AG04449 (cell line): Measurements from ENCODE around the gene DYRK1B.

Experiments used
- CTCF ChIA-PET: fragments of 350-600 bp; formaldehyde crosslinking; extraction: SDS; loops from one replicate; lab custom pipeline; 2021; ENCODE audit warnings: antibody characterized with exemption; lab: Yijun Ruan, JAX
- POLR2A ChIA-PET: fragments of 400-600, 350-600 bp; formaldehyde crosslinking; extraction: SDS; loops from one replicate; lab custom pipeline; 2020; ENCODE audit warnings: antibody characterized with exemption, inconsistent platforms; lab: Yijun Ruan, JAX
- DNase-seq: peaks from one replicate; pipeline ENCODE4 v3.0.0-alpha.2; 2010; ENCODE audit warnings: low read depth, low spot score
- H3K4me3 ChIP-seq: 2 replicates; pipeline ENCODE4 v1.5.1; 2011; ENCODE audit warnings: low read depth, mild to moderate bottlenecking, control low read depth, low read length
- TF ChIP-seq, protein P1 (sequence below): IDR thresholded peaks from one replicate; pipeline ENCODE4 v1.5.1; 2011; ENCODE audit warnings: mild to moderate bottlenecking, moderate library complexity, low read length, control low read depth, inconsistent platforms; ENCODE audit not compliant: insufficient read depth; ENCODE audit errors: missing control alignments

The DYRK1B gene

DNA sequence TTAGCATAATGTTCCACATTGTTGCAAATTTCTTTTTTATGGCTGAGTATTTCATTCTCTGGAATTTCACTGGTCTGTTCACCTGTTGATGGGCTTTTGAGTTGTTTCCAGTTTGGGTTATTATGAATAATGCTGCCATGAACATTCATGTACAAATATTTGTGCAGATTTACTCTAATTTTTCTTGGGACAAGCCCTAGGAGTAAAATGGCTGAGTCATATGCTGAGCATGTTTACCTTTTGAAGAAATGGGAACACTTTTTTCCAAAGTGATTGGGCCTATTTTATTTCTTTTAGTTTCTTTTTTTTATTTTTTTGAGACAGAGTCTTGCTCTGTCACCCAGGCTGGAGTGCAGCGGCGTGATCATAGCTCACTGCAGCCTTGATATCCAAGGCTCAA, 16.9 kb upstream of the DYRK1B start:
- TF ChIP-seq, protein P1, sequence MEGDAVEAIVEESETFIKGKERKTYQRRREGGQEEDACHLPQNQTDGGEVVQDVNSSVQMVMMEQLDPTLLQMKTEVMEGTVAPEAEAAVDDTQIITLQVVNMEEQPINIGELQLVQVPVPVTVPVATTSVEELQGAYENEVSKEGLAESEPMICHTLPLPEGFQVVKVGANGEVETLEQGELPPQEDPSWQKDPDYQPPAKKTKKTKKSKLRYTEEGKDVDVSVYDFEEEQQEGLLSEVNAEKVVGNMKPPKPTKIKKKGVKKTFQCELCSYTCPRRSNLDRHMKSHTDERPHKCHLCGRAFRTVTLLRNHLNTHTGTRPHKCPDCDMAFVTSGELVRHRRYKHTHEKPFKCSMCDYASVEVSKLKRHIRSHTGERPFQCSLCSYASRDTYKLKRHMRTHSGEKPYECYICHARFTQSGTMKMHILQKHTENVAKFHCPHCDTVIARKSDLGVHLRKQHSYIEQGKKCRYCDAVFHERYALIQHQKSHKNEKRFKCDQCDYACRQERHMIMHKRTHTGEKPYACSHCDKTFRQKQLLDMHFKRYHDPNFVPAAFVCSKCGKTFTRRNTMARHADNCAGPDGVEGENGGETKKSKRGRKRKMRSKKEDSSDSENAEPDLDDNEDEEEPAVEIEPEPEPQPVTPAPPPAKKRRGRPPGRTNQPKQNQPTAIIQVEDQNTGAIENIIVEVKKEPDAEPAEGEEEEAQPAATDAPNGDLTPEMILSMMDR, result no peak
- no peak for DNase-seq
- ChIA-PET POLR2A (no interaction called here), CTCF (no interaction called here)
- no peak overlapping the region for H3K4me3 ChIP-seq

GRCh38 chr19:39848392-39848791, 14.4 kb upstream of the DYRK1B start:
- CTCF ChIA-PET, result interaction anchor here (1.3 to 8.7 kb wide), 2 partner anchors 55 to 81 kb away, joined by 3 to 124 read pairs; no protein-coding TSS in a partner anchor
- H3K4me3 ChIP-seq, result no peak overlapping the region

GRCh38 chr19:39847525-39847924, 13.6 kb upstream of the DYRK1B start:
- TF ChIP-seq, protein P1, result no peak
- no peak for DNase-seq
- no peak overlapping the region for H3K4me3 ChIP-seq
- ChIA-PET POLR2A (interaction anchor here (2.3 kb wide), 1 partner anchor 123 kb away, joined by 9 read pairs; the partner anchor contains the start of gene PSMC4), CTCF (interaction anchor here (1.1 to 8.7 kb wide), 4 partner anchors 12 to 123 kb away, joined by 3 to 124 read pairs (median 22); partner anchors contain the start of gene PSMC4)

More at GRCh38 chr19:39848392-39848791, 14.4 kb upstream of the DYRK1B start:
- no peak for DNase-seq
- TF ChIP-seq, protein P1, result no peak
- POLR2A ChIA-PET, result no interaction called here

GRCh38 chr19:39846678-39847486, 12.9 kb upstream of the DYRK1B start:
- TF ChIP-seq, protein P1, result no peak
- peak overlapping the region; percentile 90 for H3K4me3 ChIP-seq
- CTCF ChIA-PET, result interaction anchor here (1.1 to 8.7 kb wide), 5 partner anchors 11 to 124 kb away, joined by 3 to 124 read pairs (median 37); partner anchors contain the start of gene PSMC4
- POLR2A ChIA-PET, result interaction anchor here (2.3 kb wide), 1 partner anchor 124 kb away, joined by 9 read pairs; the partner anchor contains the start of gene PSMC4
- no peak for DNase-seq

DNA sequence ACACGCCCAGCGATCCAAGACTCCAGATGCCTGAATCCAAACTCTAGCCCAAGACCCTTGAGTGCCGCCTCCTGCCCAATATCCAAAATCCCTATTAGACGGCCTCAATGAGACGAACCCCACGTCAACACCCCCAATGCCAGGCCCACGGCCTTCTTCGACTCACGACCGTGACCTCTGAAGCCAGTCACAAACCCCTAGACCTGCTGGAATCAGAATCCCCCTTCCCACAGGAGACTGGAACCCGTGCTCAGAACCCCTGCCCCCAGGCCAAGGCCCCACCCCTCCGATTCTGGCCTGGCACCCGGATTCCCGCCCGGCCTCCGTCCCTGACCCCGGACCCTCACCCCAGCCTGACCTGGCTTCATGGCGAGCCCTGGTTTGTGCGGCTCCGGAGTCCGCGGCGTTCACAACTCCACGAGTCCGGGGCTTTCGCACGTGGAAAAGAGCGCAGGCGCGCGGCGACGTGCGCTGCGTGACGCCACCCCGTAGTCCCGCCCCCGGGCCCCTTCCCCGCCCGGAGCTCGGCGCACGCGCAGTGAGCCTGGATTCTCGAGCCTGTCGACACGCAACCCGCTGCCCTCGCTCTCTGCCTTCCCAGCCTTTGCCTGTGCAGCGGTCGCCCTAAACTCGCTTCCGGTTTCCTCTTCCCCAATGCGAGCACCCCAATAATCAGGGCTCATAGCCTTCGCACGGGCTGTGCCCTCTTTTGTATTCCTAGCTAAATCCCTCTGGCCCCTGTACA, 12.1 kb upstream of the DYRK1B start, which contains the start of gene FBL:
TSS of gene FBL (minus strand) at position 447 of the 745 bp plus-strand sequence. CDS start at position 368, 79 bp downstream.
- H3K4me3 ChIP-seq, result peak within 1 kb of the TSS; percentile 90
- peak; percentile 19 for DNase-seq
- POLR2A ChIA-PET, result interaction anchor here (0.9 to 2.3 kb wide), 2 partner anchors 124 to 330 kb away, joined by 3 to 9 read pairs; partner anchors contain the start of gene PSMC4
- TF ChIP-seq, protein P1, result no peak
- CTCF ChIA-PET, result interaction anchor here (1.0 to 8.7 kb wide), 9 partner anchors 10 to 125 kb away, joined by 3 to 124 read pairs (median 17); partner anchors contain the start of gene PSMC4
